HG03558 (cell line): Measurements from ENCODE around the gene TSPAN12.

Experiments
- ATAC-seq: cut with Tn5 transposase; IDR thresholded peaks from one replicate; pipeline ENCODE4 v1.9.1; 2021; ENCODE audit warnings: moderate number of reproducible peaks; ENCODE audit not compliant: unreplicated experiment; ENCODE audit errors: extremely low read depth

TSPAN12 gene

GRCh38 chr7:120774481-120774880 lies 83.5 kb downstream of the TSPAN12 start:
- no peak for ATAC-seq

- no peak for ATAC-seq
Observed at GRCh38 chr7:120770206-120770605, 87.7 kb downstream of the TSPAN12 start.

DNA sequence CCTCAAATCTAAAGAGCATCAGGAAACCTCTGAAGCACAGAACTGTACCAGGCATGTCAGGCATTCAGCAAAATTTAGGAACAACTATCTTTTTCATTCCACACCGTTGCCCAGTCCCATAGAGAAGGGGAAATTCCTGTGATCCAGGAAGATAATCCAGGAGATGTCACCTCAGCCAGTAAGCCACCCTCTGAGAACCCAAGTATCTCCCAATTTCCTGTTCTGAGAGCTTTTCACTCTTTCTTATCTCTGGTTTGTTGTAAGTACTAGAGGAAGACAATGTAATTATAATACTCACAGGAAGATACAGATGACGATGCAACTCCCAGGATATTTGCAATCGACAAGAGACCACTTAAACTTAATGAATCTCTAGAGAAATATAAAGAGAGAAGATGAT lies 97.1 kb downstream of the TSPAN12 start:
- ATAC-seq: no peak

- no peak for ATAC-seq
Observed at GRCh38 chr7:120760050-120760449, 97.9 kb downstream of the TSPAN12 start.

DNA sequence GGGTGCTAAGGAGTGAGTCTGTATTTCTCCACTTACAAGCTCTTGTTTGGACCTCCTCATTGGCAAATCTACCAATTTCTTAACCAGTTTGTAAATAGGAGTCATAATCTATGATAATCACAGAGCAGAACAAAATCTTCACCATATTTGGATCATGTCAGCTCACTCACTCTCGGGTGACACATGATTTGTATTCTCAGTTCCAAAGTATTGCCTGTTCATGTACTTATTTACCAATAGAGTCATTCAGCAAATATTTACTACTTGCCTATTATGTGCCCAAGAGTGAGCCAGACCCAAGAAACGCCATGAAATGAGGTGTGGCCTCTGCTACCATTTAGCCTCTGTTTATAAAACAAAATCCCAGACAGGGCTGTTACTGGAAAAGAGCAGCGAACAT lies 114.8 kb downstream of the TSPAN12 start:
- ATAC-seq: no peak

DNA sequence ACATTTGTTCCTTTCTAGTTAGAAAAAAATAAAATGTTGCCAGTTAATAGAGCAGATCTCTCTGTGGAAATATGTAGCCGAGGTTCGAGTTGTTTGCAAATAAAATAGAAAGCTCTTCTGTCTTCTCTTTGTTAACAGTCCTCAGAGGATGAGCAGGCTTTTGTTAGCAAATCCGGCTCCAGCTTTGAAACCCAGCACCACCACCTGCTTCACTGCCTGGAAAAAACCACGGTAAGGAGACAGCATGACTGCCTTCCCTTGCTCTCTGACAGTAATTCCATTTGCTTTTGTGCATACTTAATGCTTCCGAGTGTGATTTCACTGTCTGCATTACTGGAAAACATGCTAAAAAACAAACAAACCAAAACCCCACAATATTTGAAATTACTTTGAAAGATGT lies 115.6 kb downstream of the TSPAN12 start:
- no peak for ATAC-seq

DNA sequence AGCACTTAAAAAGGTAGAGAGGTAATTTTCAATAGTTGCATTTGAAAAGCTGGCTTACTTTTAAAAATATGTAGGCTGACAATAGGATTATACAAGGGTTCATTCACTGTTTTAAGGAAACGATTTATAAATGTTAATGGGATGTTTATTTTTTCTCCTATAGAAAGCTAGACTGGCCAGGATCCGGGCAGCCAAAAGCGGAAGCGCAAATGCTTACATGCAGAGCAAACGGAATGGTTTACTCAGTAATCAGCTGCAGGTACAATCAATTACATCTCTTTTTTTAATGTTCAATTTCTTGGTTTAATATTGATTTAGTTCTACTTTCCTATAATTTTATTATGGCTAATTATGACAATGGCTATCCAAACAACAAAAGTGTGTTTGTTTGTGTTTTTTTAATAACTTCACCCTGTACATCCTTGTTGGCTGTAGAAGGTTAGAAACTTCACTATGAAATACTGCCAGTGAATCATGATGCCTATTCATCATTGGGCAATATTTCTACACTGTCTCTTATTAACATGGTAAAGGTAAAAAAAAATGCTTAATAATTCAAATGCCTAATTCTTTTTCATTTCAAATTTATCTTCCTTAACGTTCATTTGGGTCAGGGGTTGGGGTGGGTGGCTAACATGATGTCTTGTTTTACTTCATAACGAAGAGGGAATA lies 116.4 kb downstream of the TSPAN12 start:
- no peak for ATAC-seq

DNA sequence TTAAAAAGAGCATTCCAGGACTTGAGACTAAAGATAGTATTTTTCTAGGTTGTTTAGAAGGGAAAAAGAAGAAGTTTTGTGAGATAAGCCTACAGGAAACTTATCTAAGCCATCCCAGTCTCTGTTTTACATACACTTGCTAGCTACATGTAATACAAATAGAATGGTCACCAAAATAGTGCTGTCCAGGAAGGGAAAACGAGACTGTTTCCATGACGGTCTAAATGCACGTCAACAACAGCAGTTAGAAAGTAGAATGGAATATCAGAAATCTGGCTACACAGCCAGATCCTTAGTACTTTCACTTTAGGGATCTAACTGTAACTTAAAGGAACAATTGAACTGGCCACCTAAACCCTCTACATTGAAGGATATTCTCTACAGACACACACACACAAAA lies 117.6 kb downstream of the TSPAN12 start:
- no peak for ATAC-seq

DNA sequence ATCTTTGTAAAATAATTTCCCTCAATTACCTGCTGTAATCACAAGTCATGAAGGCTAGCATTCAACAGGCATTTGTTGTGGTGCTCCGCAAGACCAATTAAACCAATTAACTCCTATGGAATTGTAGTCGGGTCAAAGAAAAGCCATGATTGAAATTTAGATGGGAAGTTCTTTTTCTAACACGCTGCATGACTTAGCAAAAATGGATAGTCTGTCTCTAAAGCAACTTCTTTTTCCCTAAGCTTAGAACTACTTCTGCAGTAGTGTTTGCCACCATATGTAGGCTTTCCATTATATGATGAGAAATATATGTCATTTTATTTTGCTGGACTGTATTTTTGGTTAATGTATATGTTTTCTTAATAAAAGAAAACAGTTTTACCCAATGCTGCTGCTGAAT lies 119.1 kb downstream of the TSPAN12 start:
- ATAC-seq: no peak
